HG03520 (cell line): ENCODE measurements around the gene CAMSAP2.

Source experiments
- ATAC-seq: cut with Tn5 transposase; IDR thresholded peaks from one replicate; pipeline ENCODE4 v1.9.1; 2021; ENCODE audit warnings: mild to moderate bottlenecking, moderate library complexity; ENCODE audit not compliant: unreplicated experiment

Gene CAMSAP2, protein sequence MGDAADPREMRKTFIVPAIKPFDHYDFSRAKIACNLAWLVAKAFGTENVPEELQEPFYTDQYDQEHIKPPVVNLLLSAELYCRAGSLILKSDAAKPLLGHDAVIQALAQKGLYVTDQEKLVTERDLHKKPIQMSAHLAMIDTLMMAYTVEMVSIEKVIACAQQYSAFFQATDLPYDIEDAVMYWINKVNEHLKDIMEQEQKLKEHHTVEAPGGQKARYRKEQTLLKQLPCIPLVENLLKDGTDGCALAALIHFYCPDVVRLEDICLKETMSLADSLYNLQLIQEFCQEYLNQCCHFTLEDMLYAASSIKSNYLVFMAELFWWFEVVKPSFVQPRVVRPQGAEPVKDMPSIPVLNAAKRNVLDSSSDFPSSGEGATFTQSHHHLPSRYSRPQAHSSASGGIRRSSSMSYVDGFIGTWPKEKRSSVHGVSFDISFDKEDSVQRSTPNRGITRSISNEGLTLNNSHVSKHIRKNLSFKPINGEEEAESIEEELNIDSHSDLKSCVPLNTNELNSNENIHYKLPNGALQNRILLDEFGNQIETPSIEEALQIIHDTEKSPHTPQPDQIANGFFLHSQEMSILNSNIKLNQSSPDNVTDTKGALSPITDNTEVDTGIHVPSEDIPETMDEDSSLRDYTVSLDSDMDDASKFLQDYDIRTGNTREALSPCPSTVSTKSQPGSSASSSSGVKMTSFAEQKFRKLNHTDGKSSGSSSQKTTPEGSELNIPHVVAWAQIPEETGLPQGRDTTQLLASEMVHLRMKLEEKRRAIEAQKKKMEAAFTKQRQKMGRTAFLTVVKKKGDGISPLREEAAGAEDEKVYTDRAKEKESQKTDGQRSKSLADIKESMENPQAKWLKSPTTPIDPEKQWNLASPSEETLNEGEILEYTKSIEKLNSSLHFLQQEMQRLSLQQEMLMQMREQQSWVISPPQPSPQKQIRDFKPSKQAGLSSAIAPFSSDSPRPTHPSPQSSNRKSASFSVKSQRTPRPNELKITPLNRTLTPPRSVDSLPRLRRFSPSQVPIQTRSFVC (N-terminal part only)

GRCh38 chr1:200738327-200738948, at the start of gene CAMSAP2:
CAMSAP2 (plus strand) TSS chr1:200738893; CDS start chr1:200739828, 935 bp downstream.
- peak; percentile 27 for ATAC-seq

GRCh38 chr1:200692316-200692715, 46.4 kb upstream of the CAMSAP2 start:
- ATAC-seq = no peak

- no peak for ATAC-seq
Observed at GRCh38 chr1:200693327-200693726, 45.4 kb upstream of the CAMSAP2 start.

GRCh38 chr1:200694738-200695137, 44.0 kb upstream of the CAMSAP2 start:
- no peak for ATAC-seq

GRCh38 chr1:200699871-200700270, 38.8 kb upstream of the CAMSAP2 start:
- ATAC-seq = no peak

DNA sequence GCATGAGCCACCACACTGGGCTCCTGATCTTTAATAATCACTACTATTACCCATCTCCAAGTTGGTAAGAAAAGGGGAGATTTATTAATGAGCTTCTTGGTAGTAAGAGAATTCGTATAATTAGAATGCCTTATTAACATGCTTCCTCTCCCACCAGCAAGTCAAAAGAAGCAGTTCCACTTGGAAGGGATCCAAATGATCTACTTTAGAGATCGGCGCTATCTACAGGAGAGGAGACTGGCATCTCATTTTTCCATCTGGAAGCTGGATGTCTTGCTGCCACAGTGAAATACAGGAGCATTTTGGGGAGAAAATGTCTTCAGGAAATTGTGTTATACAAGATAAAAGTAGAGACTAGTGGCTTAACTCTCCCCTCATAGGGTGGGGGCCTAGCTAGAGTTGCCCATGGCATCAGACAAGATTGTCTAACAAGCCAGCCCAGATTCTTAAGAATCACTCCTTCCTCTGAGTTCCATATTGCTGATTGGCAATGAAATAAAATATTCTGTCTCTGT, 33.6 kb upstream of the CAMSAP2 start:
- ATAC-seq = no peak

GRCh38 chr1:200706111-200706814, 32.4 kb upstream of the CAMSAP2 start:
- ATAC-seq = no peak

DNA sequence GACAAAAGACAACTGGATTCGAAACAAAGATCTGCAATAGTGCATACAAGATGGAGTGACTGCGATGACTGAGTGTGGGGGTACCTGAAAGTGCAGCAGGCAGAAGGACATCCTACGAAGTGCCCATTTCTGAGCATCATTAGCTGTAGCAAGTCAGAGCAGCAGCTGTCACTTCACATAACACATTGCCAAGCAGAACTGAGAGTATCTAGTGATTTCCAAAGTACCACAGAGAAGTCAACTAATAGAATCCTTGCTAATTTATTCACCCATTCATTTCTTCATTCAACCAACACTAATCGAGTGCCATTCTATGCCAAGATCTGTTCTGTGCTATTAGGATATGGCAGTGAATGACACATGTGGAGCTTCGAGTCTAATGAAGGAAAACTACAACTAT, 31.6 kb upstream of the CAMSAP2 start:
- no peak for ATAC-seq

DNA sequence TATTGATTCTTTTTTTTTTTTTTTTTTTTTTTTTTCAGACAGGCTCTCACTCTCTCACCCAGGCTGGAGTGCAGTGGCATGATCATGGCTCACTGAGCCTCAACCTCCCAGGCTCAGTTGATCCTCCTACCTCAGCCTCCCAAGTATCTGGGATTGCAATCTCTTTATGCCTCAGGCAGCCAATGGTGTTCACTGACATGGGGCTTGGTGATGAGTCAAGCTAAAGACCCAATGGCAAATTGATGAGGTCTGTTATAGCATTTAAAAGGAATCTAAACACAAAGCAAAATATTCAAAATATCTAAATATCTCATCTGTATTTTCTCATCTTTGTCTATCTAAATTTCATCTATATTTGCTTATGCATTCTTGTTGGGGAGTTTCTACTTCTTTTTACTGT, 30.5 kb upstream of the CAMSAP2 start:
- ATAC-seq = no peak

- ATAC-seq = no peak
Observed at GRCh38 chr1:200708769-200709168, 29.9 kb upstream of the CAMSAP2 start.

DNA sequence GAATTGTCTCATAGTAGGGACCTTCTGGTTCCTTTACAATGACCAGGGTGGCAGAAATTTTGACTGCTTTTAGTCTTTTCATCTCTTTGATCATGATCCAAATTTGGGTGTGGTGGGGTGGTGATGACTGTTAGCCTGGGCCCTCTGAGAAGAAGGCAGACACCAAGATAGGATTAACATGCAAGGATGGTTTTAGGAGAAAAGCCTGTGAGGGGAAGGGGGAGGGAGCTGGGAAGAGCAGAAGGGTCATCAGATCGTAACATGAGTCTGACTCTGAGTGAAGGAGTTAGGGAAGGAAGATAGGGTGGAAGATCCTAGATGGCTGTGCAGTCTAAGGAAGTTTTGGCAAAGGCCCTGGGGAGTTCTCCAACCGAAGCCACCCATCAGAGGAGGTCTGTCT, 28.5 kb upstream of the CAMSAP2 start:
- no peak for ATAC-seq

GRCh38 chr1:200714504-200715187, 24.0 kb upstream of the CAMSAP2 start:
- ATAC-seq = no peak

DNA sequence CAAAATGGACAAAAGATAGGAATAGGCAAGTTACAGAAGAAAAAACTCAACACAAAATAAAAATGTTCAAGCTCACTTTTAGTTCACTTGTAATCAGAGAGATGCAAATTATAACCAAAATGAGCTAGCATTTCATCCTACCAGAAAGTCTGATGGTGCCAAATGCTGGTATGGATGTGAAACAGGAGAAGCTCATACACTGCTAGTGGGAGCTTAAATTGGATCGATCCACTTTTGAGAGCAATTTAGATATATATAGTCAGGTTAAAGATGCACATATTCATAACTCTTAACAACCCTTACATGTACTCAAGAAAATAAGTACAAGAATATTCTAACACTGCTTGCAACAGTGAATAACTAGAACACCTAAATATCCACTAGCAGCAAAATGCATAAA, 18.5 kb upstream of the CAMSAP2 start:
- ATAC-seq = no peak

DNA sequence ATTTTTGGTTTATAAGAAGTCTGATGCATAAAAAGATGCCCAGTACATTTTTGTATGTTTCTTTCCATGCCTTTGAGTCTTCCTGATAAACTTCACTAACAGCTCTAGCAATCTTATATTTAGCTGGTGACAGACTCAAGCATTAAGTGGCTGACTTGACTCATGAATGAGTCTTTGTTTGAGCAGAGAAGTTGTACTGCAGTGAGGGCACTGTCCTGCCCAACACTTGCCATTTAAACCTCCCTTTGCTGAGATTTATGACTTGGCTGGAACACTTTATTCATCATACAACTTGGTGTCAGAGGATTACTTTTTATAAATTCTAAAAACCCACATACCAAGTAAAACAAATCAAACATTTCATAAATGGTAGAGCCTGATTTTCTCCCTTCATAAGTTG, 14.6 kb upstream of the CAMSAP2 start:
- no peak for ATAC-seq

DNA sequence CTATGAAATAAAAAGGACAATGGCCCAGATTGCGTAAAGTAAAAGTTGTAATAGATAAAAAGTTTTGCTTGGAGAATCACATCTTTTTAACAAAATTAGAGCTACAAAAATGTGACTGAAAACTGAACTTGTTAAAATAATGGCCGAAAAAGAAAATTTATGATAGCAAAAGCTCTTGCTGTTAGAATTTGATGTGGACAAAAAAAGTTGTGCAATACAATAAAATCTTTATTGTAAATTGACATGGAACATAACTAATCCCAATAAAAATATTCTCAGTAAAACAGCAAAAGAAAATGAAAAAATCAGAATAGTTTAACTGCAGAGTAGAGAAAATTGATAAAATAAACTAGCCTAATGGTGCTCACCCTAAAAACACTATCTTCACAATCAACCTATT, 11.4 kb upstream of the CAMSAP2 start:
- no peak for ATAC-seq

DNA sequence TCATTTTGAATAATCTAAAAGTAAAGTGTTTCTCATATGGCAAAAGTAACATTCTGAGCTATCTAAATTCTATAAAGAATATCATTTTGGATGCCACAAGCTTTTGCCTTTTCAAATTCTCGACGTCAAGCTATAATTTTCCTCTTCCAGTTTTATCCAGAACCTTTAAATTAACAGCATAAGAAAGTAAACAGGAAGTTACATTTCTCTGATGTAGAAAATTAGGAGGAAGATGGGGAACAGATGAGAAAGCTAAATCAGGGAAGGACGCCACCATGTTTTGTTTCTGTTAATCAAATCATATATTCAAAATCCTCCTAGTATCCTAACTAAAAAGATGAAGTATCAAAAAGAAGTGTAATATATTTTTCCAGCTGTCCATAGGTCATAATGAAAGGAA, 8.8 kb upstream of the CAMSAP2 start:
- no peak for ATAC-seq

GRCh38 chr1:200731654-200732332, 6.9 kb upstream of the CAMSAP2 start:
- ATAC-seq = no peak

- no peak for ATAC-seq
Observed at GRCh38 chr1:200732438-200732837, 6.3 kb upstream of the CAMSAP2 start.

GRCh38 chr1:200733907-200734306, 4.8 kb upstream of the CAMSAP2 start:
- ATAC-seq = no peak
